HuH-7.5 (cell line): ENCODE results near the gene KRAS.

ENCODE experiments used
- DNase-seq: peaks from one replicate; pipeline ENCODE4 v3.0.0; 2011; ENCODE audit warnings: low spot score

The KRAS gene

DNA sequence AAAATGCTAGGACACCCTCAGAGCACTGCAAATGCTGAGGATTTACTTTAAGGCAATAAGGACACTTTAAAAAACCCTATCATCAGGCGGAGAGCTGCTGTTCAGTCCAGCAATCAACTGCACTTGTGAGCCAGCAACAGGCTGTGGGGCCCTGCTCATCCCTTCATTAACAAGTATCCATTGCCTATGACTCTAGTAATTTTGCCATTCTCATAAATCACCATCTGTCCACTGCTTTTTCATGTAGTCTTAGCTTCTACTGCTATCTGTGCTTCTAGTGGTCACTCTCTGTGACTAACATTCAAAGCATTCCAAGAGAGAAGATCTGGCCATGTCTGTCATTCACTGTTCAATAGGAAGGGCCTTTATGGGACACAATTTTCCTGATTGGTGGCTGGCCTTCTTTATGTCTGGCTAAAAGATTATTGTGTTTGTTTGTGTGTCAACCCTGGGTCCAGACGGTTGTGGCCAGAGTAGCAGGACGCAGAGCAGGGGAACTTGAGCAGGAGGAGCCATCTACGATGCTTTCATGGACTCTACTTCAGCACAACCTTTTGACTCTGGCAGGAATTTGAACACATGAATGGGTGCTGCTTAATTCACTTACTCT, 3.6 kb upstream of the KRAS start:
- no peak for DNase-seq

DNA sequence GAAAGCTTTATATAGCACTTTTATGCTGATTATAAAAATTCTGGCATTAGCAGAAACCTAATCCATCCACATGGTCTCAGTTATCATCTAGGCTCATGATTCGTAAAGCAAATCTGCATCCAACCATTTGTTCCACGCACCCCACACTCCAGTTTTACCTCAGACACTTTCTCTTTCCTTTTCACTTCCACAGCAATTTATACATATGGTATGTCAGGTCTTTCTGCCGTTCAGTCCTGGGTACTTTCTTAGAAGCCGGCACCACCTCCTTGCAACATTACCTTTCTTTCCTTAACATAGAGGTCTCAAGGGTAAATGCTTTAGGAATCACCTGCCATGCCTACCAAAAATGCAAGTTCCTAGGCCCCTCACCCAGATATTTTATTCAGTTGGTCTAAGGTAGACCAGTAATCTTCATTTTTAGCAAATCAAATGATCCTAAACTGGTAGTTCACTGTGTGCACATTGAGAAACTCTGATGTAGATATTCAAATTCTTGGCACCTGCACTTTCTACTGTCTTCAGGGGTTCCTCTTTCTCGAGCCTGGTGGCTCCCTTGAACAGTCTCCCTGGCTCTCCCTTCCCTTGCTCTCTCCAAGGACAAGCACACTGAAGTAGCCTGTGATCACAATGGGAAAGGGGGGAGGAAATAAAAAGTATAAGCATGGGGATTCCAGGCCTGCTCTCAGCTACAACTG, 2.8 kb upstream of the KRAS start:
- DNase-seq: no peak

- no peak for DNase-seq
Observed at GRCh38 chr12:25252946-25253345, 2.2 kb upstream of the KRAS start.

DNA sequence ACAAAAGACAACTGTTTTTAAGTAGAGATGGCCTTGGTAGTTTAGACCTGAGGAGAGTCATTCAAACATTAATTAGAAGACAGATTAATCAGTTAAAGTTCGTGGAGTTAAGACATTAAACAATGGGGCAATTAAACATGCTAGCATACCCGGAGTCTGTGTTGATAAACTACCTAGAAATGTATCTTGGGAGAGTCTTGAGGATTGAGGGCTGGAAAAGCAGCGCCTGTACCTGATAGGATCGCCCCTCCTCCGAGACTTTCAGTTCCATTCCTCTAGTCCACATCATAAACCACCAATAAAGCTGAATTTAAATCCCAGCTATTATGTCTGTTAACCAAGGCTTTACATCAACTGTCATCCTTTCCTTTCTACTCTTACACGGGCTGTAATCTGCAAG, 1.0 kb upstream of the KRAS start:
- DNase-seq: no peak

DNA sequence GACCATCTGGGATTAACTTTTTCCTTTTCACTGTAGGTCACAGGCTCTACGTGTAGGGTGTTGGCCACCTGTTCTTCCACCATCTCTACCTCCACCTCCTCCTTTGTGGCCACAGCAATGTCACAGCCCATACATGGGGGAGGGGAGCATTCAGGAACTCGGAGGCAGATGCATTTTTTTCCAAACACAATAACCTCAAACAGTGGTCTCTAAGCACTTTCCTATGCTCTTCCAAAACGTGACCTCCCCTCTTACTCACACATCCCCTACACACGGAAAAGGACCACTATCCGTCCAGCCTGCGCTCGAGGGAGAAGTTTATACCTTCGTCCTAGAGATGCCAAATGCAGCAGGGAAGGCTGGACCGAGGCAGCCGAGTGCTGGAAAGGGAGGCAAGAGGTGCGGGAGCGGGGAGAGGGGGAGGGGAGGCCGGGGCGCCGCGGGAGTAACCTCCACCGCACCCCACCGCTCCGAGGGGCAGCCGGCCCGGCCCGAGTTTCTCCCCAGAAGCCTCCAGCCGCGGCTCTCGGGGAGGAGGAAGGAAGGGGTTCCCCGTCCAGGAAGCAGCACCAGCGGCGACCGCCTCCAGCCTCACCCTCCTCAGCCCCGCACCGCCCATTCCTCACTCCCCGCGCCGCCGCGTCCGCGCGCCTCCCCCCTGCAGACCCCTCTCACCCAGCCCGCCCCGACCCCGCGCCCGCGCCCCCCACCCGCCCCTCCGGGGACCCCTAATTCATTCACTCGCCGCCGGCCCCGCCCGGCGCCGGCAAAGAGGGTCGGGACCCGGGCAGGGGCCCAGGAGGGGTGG, 594 bp downstream of the KRAS start:
- peak; percentile 38 for DNase-seq

- DNase-seq: no peak
Observed at GRCh38 chr12:25248732-25249131, 2.0 kb downstream of the KRAS start.

DNA sequence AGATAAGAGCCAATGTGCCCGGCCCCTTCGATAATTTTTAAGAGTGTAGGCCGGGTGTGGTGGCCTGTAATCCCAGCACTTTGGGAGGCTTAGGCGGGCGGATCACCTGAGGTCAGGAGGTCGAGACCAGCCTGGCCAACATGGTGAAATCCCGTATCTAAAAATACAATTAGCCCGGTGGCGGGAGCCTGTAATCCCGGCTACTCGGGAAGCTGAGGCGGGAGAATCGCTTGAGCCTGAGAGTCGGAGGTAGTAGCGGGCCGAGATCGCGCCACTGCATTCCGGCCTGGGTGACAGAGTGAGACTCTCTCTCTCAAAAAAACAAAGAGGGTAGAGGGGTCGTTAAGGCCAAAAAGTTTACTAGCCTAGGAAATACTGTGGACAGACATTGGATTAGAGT, 2.6 kb downstream of the KRAS start:
- DNase-seq: no peak

GRCh38 chr12:25245491-25245890, 5.2 kb downstream of the KRAS start:
- no peak for DNase-seq

- no peak for DNase-seq
Observed at GRCh38 chr12:25243680-25243990, 7.1 kb downstream of the KRAS start.

- DNase-seq: no peak
Observed at GRCh38 chr12:25242981-25243679, 7.6 kb downstream of the KRAS start.

DNA sequence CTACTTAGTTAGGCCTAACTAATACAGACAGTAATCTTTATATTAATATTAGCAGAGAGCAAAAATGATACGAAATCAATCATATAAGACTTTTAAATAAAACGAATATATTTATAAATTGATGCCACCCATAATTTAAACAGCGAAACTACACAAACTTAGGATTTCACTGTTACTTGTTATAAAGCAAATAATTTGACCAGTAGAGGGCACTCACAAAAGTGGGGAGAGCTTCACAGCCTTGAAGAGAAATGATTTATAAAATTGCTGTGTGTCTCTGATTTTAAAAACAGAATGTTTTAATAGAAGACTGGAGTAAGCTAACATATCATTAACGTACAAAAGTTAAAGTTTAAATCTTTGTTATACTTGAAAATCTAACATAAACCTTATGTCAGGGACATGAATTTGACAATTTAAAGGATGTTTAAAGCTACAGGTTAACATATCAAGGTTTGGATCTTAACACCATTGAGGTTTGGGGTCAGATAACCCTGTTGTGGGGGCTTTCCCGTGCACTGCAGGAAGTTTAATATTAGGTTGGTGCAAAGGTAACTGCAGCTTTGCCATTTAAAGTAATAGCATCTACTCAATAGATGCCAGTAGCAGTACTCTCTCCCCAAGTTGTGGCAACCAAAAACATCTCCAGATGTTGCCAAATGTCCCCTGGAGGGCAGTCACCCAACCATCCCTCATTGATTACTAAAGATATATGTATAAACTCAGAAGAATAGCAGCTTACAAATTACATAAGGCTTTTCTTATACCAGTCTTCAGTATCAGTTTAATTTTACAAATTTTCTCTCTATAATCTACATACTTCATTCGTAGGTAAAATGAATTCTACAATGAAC, 9.3 kb downstream of the KRAS start:
- no peak for DNase-seq

- DNase-seq: no peak
Observed at GRCh38 chr12:25236626-25237025, 14.1 kb downstream of the KRAS start.

DNA sequence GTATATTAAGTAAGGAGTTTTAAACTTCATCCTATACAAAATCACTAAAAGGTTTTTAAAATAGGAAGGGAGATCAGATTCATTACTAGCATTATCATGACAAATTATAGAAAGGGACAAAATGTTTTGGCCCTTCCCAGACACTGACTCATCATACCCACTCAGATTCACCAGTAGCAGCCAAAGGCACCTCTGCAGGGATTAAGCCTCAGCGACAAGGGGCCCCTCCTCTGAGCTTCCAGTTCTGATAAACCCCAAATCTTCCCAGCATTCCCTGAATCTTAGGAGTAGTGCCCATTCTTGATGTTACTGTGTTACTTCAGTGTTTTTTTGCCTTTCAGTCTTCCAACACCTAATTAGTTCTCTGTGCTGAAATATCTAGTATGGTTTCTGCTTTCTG, 14.5 kb downstream of the KRAS start:
- no peak for DNase-seq

- DNase-seq: no peak
Observed at GRCh38 chr12:25213338-25213737, 37.4 kb downstream of the KRAS start.

DNA sequence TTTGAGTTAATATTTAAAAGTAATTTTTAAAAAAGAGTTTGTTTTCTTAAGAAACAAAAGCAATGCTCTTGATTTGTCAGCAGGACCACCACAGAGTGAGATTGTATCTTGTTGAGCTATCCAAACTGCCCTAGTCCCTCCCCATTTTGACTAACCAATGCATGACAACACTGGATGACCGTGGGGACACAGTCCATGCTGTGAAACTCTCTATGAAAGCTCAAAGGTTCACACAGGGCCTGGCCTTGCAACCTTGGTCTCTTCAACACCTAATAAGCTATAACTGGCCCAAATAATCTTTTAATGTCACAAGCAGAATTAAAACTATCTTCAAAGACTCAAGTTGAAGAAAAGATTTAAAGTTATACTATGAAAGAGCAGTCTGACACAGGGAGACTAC, 42.2 kb downstream of the KRAS start:
- no peak for DNase-seq

- no peak for DNase-seq
Observed at GRCh38 chr12:25207846-25208245, 42.9 kb downstream of the KRAS start.

DNA sequence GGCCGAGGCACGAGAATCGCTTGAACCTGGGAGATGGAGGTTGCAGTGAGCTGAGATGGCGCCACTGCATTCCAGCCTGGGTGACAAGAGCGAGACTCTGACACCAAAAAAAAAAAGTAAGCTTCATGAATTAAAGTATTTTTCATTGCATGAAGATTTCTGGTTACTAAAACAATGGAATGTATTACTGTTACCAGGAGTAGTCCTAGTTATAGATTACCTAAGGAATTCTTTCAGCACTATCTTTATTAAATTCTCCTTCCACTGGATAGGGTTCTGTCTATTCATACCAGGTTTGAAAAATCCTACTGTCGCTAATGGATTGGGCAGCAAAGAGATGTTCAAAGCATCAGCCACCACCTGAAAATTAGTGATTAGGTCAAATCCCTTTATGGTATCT, 43.3 kb downstream of the KRAS start:
- DNase-seq: no peak

DNA sequence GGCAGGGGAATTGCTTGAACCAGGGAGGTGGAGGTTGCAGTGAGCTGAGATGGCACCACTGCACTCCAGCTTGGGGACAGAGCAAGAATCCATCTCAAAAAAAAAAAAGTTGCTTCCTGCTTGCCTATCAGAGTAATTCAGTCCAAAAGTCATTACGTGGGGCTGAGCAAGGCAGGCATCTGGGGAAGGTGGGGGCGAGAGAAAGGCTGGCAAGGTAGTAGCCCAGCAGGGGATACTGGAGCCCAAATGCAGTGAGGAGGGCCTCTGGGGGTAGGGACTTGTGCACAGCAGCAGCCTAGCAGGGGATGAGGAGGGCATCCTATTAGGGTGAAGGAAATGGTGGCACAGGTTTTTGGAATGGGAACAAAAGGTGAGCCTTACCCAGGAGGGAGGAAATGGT, 48.6 kb downstream of the KRAS start:
- no peak for DNase-seq

GRCh38 chr12:25200703-25201102, 50.0 kb downstream of the KRAS start:
- DNase-seq: no peak

DNA sequence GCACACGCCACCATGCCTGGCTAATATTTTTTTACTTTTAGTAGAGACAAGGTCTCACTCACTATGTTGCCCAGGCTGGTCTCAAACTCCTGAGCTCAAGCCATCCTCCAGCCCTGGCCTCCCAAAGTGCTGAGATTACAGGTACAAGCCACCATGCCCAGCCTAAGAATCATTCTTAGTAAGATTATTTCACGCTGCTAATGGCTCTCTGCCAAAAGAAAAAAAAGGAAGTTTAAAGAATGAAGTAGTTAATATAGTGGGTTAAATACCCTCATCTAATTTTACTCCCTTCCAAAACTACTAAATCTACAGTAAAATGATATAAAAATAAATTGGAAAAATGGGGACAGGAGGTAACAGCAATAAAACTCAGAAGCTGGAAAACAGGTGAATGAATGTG, 53.1 kb downstream of the KRAS start:
- DNase-seq: no peak

DNA sequence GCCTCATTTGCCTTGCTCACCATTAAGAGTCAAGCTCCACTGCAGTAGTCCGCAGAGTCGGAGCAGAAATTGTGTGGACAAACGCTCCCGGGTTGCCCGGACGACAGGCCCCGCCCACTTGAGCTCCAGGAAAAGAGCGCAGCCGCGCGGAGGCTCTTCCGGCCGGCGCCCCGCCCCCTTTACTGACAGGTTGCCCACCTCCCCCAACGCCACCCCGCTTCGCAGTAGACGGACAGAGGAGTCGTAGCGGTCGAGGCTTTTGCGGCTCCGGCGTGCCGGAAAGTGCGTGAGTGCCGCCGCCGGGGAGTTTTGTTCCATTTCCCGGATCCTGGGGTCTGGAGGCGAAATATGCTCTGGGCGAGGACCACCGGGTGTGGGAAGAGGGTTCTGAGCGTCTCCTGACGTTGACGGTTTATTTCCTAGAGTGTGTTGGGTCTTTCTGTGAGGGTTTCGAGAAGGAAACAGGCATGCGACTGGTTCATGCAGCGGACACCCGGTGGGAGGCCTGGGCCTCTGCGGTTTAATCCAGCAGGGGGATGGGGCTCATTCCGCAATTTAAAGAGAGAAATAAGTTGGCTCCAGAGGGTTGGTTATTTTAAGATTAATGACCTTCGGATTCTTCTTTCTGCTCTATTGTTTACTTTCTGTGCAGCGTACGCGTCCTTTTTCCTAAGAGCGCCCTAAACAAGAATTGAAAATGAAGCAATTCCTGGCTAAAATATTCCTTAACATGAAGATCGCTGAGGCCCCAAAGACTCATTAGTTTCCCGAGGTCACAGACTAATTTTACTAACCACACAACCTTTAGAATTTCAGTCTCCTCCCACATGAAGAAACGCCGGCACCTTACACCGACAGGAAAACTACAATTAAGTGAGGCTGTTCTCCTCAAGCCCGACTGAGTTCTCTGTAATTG, 55.4 kb downstream of the KRAS start, which contains the start of the genes DNAI7 and ETFRF1:
Gene DNAI7 (minus strand): TSS at position 105 of the 916 bp plus-strand sequence. CDS start 82 bp downstream, at position 23.
Gene ETFRF1 (plus strand): TSS at position 182 of the 916 bp plus-strand sequence. CDS start 8,720 bp downstream, outside the sequence.
- peak; percentile 74 for DNase-seq
